Stimulated activated CD8-positive, alpha-beta memory T cell treated with anti-CD3 and anti-CD28 coated beads, Interleukin-15, amount 100 ng/mL, for 1 hour (primary cell): ENCODE data around the gene FAM168A.
"Not testable (repeated sequence)": the region's sequence is repeated elsewhere in the genome, so short reads cannot be mapped to it uniquely, and the experiment has no call there.

Source experiments
- DNase-seq: peaks from one replicate; pipeline ENCODE4 v3.0.0-alpha.2; 2020; ENCODE audit warnings: low read depth

Gene FAM168A

DNA sequence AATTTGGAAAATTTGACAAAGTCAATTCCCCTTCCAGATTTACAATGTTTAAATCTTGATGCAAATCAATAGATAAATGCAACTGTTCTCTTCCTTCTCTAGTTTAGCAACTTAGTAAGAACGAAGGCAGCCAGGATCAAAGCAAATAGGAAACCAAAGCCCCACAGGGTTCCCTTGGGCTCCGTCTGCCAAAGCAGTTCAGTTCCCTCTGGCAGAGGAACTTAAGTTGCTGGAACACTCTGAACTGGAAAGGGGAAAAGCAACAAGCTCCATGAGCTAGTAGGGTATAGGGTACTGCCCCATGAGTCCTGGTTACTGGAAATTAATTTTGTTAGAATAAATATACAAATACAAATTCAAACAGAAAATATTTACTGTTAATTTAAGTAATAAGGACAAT is 130.4 kb downstream of the FAM168A start:
- no peak for DNase-seq

DNA sequence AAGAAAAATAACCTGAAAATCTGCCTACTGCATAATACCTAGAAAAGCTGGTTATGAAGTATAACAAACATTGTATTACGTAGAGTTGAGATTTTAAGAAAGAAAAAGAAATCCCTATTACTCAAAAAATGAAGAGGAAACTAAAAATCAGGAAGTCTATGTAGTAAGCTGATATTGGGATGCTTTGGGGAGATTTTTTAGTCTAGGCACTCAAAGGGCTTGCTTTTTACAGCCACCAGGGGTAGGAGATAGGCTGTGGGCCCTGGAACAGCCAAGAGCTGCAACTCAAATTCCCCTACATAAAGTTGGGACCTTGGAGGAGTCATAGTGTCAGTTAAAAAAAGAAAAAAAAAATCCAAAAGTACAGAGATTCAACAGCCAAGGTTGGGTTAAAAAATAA is 131.3 kb downstream of the FAM168A start:
- no peak for DNase-seq

DNA sequence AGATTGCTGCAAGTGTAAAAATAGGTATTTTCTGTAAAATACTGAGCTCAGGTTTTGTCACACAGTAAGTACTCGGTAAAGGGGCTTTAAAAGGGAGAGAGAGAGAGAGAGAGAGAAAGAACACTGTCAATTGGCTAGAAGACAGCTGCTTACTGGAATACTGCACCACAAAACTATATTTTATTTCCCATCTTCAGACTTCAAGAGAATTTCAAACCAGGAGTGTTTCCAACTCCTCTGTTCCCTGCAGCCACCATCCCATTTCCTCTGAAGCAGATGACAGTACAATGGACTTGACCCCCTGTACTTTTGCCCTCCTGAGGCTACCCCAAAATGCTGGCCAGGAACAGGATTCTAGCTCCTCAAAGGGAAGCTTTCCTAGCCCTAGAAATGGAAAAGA is 132.0 kb downstream of the FAM168A start:
- no peak for DNase-seq

DNA sequence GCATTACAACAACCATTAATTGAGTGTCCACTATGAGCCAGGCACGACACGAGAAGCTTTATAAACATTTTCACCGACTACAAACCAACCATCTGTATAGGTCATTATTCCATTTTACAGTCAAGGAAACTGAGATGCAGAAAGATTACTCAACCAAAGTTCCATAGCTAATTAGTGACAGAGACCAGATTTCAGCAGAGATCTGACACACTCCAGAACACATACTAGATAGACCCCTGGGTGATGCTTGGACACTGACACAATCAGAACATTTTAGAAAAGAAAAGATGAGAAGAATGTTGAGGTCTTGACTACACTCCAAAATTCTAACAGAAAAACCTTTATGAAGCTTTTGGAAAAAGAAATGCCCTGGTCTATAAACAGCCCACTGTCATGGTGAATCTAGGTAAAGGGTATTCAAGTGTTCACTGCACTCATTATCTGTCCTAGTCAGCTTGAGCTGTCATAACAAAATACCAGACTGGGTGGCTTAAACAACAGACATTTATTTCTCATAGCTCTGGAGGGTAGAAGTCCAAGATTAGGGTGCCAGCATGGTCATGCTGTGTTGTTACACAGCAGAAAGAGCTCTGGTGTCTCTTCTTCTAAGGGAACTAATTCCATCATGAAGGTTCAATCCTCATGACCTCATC is 132.8 kb downstream of the FAM168A start:
- no peak for DNase-seq

DNA sequence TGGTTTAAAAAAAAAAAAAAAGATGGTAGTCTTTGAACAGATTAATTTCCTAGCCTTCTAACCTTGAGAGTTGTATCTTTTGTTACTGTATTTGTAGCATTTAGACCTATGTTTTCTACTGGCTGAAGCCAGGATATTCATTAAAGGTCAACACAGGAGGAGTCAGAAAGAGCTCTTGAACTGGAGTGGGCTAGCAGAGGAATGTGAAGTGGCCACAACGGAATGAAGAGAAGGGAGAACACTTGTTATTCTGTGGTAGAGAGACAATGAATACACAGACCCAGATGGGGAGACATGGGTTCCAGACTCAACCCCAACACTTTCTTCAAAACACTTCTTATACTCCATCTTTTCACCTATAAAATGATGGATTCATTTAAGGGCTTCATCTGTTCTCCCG is 133.6 kb downstream of the FAM168A start:
- DNase-seq = no peak

DNA sequence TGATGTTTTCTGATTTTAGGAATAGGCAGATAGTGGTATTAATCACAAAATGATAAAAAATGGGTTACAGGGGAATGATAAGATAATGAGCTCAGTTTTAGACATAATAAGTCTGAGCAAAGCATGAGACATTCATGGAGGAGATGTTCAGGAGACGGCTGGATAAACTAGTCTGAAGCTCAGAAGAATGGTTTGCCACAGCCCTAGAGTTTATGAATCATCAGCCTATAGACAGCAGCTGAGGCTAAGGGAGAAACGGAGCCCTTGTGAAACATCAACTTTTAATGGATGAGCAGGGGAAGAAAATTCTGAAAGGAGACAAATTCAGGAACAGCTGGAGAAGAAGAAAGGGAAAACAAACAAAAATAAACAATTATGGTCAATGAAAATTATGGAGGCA is 134.6 kb downstream of the FAM168A start:
- no peak for DNase-seq

DNA sequence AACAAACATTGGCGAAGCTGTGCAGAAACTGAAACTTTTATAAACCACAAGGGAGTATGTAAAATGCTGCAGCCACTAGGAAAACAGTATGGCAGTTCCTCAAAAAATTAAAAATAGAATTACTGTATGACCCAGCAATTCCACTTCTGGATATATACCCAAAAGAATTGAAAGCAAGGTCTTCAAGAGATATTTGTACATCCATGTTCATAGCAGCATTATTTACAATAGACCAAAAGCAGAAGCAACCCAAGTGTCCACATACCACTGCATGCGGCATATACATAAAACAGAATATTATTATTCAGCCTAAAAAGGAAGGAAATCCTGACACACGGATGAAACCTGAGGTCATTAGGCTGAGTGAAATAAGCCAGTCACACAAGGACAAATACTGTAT is 135.9 kb downstream of the FAM168A start:
- no peak for DNase-seq

DNA sequence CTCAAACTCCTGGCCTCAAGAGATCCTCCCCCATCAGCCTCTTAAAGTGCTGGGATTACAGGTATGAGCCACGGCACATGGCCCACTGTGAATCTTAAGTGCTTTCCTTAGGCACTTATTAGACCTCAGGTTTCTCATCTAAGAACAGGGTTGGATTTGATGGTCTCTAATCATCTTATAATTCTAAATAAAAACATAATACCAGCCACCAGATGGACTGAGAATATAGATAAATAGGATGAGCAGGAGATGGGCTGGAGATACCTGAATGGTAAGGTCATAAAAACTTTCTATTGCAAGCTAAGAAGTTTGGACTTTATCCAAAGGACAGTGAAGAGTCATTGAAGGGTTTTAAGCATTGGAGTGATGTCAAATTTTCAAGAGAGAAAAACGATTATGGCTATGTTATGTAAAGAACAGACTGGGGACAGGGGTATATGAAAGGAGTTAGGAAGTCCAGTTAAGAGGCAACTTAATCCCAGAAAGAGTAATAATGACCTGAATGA is 136.5 kb downstream of the FAM168A start:
- DNase-seq = no peak

DNA sequence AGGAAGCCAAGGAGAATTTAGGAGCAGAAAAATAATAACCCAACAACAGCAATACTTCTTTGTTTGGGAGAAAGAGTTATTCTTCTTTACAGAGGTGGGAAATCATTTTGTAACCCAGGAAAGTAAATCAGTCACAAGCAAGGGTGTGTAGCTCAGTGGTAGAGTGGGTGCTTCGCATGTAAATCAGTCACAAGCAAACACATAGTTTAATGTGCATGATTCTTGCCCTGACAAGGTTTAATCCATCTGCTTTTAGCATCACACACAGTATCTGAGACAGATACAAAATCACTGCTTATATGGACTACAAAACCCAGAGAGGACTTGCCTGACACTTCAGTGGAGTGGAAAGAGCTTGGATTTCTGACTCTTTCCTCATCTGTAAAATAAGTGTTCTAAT is 139.7 kb downstream of the FAM168A start:
- no peak for DNase-seq

DNA sequence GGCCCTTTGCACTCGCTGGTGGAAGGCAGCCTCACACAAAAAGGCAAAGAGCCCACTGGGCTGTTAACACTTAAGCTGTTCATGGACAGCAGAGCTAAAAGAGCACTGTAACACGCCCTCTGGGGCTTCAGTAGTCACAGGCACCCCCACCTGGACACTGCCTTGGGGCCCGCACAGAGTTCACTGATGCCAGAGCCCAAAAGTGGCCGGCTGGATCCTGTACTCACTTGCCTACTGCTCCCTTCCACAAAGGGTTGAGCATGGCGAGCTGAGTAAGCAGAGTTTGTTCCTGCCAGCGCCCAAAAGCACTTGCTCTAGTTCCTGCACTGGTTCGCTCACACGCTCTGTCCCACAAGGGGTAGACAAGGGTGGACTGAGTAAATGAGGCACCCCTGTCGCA is 142.9 kb downstream of the FAM168A start:
- DNase-seq = no peak

DNA sequence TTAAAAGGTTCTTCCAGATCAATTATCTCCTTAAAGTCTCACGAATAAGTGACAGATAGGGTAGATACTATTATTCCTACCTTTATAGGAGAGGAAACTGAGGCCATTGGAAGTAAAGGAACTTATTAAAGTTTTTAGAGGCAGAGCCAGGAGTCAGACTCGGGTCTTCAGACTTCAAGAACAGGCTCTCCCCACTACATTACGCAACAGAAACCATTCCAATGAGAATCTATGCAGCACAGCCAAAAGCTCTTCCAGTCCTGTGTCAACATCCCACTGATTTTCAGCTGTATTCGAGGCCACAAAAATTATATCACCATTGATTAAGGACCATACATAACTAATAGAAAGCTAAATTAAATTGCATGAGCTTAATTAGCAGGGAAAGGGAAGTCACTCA is 144.3 kb downstream of the FAM168A start:
- no peak for DNase-seq

DNA sequence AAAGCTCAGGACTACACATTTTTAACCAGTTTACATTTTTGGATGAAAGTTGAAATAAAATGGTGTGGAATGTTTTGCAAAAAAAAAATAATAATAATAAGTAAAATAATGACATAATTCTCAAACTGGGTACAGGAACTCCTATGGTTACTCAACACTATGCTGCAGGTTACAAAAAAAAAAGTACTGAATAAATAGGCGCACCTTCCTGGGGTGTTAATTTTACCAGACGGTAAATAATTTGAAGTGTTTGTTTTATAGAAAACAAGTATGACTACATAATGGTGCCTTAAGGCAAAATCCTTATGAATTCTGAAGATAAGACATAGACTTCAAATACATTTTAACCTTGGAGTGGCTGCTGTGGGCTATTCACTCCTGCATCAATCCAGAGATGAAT is 145.2 kb downstream of the FAM168A start:
- DNase-seq = no peak

DNA sequence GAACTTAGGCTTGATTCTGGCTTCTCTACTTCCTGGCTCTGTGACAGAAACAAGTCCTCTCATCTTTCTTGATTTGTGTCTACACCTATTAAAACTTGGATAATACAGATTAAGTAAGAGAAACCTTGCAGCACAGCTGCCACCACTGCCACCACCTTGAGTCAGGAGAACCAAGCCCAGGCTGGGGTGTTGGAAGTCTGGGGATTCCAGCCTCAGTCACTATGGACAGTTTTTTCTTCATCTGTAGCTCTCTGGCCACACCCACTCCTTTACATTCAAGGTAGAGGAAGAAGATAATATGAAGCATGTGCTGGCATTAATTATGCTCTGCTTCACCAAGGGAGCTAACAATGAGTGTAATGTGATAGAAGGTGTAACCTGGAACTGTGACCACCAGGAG is 146.0 kb downstream of the FAM168A start:
- DNase-seq = no peak

DNA sequence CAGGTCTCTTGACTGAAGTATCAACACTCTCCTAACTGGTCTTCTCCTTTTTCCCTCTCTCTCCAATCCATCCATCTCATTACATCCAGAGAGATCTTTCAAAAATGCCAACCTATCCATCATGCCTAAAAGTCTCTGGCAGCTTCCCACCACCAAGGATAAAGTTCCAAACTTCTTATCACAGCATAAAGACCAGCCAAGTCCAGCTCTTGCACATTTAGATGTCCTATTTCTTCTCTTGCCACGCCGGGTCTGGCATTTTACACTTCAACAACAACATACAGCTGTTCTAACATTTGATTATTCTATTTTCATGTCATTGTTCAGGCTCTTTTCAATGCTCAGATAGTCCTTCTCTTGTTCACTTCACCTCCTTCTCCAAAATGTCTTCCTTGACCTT is 151.1 kb downstream of the FAM168A start:
- DNase-seq = no peak

DNA sequence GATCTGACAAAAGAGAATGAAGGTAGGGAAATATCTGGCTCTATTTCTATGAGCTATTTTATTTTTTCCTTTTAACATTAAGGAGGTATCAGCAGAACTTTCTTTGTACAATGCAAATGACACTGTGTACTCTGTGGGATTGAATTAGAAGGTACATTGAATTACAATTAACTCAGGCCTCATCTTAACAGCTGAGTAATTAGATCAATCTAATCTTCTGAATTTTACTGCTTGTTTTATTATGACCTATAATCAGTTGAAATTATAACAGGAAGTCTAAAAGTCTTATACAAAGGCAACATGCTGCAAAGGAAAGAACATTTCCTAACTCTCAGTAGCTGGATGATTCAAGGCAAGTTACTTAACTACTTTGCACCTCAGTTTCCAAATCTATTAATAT is 151.9 kb downstream of the FAM168A start:
- no peak for DNase-seq

DNA sequence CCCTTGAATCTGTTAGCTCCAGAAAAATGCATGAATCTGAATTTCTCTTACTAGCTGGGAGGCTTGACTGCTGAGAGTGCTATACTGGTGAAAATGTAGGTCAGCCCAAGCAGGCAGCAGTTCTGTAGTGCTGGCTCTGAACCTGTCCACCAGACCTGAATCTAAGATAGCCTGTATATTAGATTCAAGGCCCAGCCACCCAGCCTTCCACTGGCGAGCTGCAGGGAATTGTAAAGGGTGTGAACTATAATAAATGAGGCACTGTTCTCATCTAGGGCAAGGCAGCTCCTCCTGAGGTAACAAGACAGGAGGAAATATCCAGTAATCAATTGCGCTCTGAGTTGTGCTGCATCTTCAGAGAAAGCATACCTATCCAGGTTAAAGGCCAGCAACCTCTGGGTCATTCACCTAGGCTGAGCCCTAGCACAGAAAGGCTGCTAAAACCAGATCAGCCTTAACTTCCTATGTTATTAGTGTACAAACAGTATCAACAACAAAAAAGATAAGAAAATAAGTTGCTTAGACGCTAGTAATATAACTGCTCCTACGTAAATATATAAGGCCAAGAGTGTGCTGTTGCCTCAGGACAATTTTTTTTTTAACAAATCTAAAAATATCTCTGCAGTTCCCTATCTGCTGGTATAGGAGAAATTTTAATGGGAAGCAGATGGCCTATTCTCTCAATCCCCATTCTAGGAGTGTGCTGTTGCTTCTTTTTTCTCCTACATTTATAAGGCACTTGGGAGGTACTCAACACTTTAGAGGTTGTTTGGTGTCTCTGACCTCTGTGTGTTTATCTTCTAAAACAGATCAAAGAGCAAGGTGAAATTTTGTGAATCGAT is 158.7 kb downstream of the FAM168A start:
- DNase-seq = no peak

DNA sequence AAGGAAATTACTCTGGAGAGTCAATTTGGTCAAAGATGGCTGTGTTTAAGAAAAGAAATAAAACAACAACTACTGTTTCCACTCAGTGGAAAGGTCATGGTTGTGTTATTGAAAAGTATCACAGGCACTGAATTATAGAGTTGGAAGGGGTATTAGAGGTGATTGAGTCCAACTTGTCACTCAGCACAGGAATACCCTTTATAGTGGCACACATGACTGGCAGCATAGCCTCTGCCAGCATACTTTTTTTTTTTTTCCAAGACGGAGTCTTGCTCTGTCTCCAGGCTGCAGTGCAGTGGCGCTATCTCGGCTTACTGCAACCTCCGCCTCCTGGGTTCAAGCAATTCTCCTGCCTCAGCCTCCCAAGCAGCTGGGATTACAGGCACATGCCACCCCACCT is 161.1 kb downstream of the FAM168A start:
- not testable (repeated sequence) for DNase-seq

DNA sequence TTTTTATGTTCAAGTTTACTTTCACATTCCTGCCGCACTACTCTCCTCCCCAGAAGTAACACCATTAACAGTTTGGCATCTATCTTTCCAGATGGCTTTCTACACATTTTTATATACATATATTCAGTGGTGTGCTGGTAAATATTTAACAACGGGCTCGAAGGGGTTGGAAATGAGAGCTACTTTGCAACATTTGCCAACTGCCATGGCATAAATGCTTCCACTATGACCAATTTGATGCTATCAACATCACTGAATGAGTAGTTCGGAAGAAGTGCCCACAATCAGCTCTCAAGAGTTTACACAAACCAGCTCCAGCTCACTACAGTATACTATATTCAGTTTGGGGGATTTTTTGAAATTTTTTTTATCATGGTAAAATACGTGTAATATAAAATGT is 166.5 kb downstream of the FAM168A start:
- no peak for DNase-seq

DNA sequence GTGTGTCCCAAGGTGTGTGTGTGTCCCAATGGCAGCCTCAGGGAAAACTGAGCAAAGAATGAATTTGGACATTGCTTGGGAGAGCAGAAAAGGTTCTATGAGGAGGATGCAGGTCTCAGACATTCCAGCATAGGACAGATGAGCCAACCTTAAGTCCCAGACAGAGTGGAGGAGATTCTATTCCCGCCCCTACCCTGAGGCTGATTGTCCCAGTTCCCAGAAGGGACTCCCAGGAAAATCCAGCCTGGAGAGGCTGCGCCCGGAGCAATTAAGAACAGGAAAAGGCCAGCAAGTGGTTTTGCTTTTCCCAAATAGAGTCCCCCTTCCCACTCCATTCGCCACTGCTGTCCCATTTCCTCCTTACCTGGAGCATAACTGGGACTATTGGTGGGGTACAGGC is 167.6 kb downstream of the FAM168A start:
- no peak for DNase-seq

DNA sequence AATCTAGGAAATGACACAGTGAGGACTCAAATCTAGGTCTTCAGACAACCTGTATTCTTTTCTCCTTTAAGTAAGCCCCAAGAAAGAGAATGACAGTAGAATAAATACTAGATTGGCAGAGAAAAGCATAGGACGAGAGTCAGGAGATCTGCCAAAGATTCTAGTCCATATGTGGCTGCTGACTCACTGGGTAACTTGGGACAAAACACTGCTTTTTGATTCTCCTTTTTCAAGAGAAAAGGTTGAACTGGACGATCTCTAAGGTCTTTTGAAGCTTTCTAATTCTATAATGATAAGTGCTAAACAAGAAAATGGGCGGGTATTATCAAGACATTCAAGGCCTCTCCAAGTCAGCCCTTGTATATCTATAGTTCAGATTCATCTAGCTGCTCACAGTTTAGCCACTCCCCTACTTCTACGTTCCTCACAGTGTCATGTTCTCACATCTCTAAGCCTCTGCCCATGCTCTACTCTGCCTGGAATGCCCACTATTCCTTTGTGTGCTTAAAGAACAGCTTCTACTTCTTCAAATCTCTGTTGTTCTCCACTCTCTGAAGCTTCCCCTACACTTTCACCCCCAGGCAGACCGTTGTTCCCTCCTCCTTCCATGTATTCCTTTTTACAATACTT is 168.7 kb downstream of the FAM168A start:
- no peak for DNase-seq

DNA sequence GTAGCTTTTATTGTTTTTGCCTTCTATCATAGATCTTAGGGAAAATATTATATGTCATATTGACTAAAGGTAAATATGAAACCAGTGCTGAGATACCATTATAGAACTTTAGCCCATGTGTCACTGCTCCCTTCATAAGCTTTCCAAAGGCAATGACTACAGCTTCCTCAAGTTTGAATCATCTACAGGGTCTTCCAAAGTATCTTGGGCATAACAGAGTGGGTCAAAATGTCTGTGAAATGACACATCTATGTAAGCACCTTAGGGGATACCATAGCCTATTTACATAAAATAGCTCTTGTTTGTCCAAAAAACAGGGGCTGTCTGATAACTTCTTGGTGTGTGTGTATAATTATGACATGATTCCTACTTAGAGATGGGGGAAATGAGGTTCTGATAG is 169.2 kb downstream of the FAM168A start:
- no peak for DNase-seq

DNA sequence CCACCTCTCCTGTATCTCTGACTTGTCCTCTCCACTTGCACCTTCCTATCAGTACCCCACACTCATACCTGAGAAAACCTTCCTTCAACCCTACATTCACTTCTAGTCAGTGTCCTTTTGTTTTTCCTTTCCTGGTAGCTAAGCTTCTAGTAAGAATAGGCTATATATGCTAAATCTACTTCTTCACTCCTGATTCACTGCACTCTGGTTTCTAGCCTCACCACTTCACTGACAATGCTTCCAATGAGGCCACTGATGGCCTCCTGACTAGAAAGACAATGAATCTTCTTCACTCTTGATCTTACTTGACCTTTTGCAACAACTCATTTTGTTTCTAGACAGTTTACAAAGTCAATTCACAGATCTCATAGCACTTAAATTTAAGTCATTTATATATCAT is 169.7 kb downstream of the FAM168A start:
- no peak for DNase-seq

DNA sequence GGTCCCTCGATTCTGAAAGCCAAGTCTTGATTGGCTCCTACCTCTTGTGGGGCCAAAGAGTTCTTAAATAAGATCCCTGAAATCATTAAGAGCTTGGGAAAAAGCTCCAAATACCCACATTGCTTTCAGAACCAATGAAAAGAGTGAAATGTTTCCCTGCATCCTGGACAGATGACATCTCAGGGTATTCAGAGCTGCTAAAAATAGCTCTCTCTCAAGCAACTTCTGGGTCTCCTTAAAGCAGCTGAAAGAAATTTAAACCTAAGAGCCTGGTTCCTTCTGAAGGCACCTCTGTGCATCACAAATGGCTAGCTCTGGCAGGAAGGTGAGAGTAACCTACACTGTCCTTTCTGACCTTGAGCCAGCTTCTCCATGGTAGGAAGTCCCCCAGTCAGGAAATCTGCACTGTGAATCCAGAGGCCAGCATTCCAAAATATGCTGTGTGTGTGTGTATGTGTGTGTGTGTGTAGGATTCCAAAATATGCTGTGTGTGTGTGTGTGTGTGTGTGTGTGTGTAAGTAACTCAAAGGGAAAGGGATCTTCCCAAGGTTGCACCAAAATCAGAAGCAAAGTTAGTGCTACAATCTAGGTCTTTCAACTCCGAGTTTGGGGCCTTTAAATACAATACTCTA is 171.6 kb downstream of the FAM168A start:
- no peak for DNase-seq
